GM23338 (cell line): ENCODE results near the gene CTTNBP2. TPM values are rescaled to one million over a fixed set of nuclear protein-coding genes. Genes with fewer than 3 reads are reported as not detected.

Source experiments
- ATAC-seq: fragments of 200-7000 bp; cut with Tn5 transposase; 3 replicates; pipeline ENCODE4 v1.9.1; 2020
- DNase-seq: peaks from one replicate; pipeline ENCODE4 v3.0.0-alpha.2; 2015; ENCODE audit warnings: low spot score
- H2AFZ ChIP-seq: fragments of 200-600 bp; sonication (generic); 2 replicates; pipeline ENCODE4 v1.8.0; 2016; ENCODE audit warnings: antibody characterized with exemption, mild to moderate bottlenecking, moderate library complexity
- H3F3A ChIP-seq: fragments of 200-600 bp; sonication (generic); replicated peaks from 2 replicates; pipeline ENCODE4 v1.8.0; 2017; ENCODE audit warnings: antibody characterized with exemption, mixed run types, low read depth
- H3K27ac ChIP-seq: fragments of 200-600 bp; sonication (generic); 2 replicates; pipeline ENCODE4 v1.6.1; 2016; ENCODE audit warnings: low read depth
- H3K27me3 ChIP-seq: fragments of 200-600 bp; sonication (generic); 2 replicates; pipeline ENCODE4 v1.8.0; 2016; ENCODE audit warnings: mild to moderate bottlenecking, mixed run types, moderate library complexity; ENCODE audit not compliant: insufficient read depth
- H3K36me3 ChIP-seq: fragments of 200-600 bp; sonication (generic); 2 replicates; pipeline ENCODE4 v1.8.0; 2016; ENCODE audit warnings: mild to moderate bottlenecking; ENCODE audit not compliant: insufficient read depth
- H3K4me1 ChIP-seq: fragments of 200-600 bp; sonication (generic); 2 replicates; pipeline ENCODE4 v1.8.0; 2016; ENCODE audit warnings: mild to moderate bottlenecking, moderate library complexity; ENCODE audit not compliant: insufficient read depth
- H3K4me2 ChIP-seq: fragments of 200-600 bp; sonication (generic); 2 replicates; pipeline ENCODE4 v1.7.1; 2017; ENCODE audit warnings: mixed run types
- H3K4me3 ChIP-seq: fragments of 200-600 bp; sonication (generic); 2 replicates; pipeline ENCODE4 v1.6.1; 2016; ENCODE audit warnings: mixed run types
- H3K79me2 ChIP-seq: fragments of 200-600 bp; sonication (generic); replicated peaks from 2 replicates; pipeline ENCODE4 v1.8.0; 2017; ENCODE audit warnings: mild to moderate bottlenecking; ENCODE audit not compliant: insufficient read depth
- H3K9me2 ChIP-seq: fragments of 200-600 bp; sonication (generic); 2 replicates; pipeline ENCODE4 v1.8.0; 2017; ENCODE audit not compliant: insufficient read depth
- H4K20me1 ChIP-seq: fragments of 200-600 bp; sonication (generic); replicated peaks from 2 replicates; pipeline ENCODE4 v1.8.0; 2017; ENCODE audit warnings: mild to moderate bottlenecking; ENCODE audit not compliant: insufficient read depth
- H3K27ac Mint-ChIP-seq: 2 replicates; pipeline ENCODE4 v1.8.0; 2020; ENCODE audit warnings: inconsistent platforms, mild to moderate bottlenecking, moderate library complexity, mixed read lengths
- H3K27me3 Mint-ChIP-seq: 3 replicates; pipeline ENCODE4 v1.8.0; 2022; ENCODE audit warnings: low read depth, mild to moderate bottlenecking, moderate library complexity, mixed read lengths, inconsistent platforms; ENCODE audit not compliant: insufficient read depth, poor library complexity
- H3K36me3 Mint-ChIP-seq: 3 replicates; pipeline ENCODE4 v1.8.0; 2021; ENCODE audit warnings: low read depth, mild to moderate bottlenecking, inconsistent platforms, moderate library complexity, mixed read lengths
- H3K4me1 Mint-ChIP-seq: 3 replicates; pipeline ENCODE4 v1.8.0; 2020; ENCODE audit warnings: mild to moderate bottlenecking, inconsistent platforms, mixed read lengths
- H3K4me3 Mint-ChIP-seq: 3 replicates; pipeline ENCODE4 v1.8.0; 2021; ENCODE audit warnings: moderate library complexity, mild to moderate bottlenecking, inconsistent platforms, mixed read lengths
- H3K9me3 Mint-ChIP-seq: 3 replicates; pipeline ENCODE4 v1.8.0; 2020; ENCODE audit warnings: moderate library complexity, mild to moderate bottlenecking, inconsistent platforms, mixed read lengths
- CREB1 ChIP-seq: fragments of 250-450 bp; sonication (Bioruptor Pico); IDR thresholded peaks from 2 replicates; pipeline ENCODE4 v1.5.0; 2020; ENCODE audit warnings: low read depth, mild to moderate bottlenecking, moderate library complexity
- EZH2 ChIP-seq: fragments of 200-600 bp; sonication (generic); IDR thresholded peaks from one replicate; pipeline ENCODE4 v1.8.0; 2017; ENCODE audit warnings: antibody characterized with exemption, mild to moderate bottlenecking, low read depth; ENCODE audit not compliant: unreplicated experiment
- EZH2phosphoT487 ChIP-seq: fragments of 200-600 bp; sonication (generic); IDR thresholded peaks from one replicate; pipeline ENCODE4 v1.8.1; 2018; ENCODE audit warnings: antibody characterized with exemption; ENCODE audit not compliant: unreplicated experiment
- JUNB ChIP-seq: IDR thresholded peaks from one replicate; pipeline ENCODE4 v1.6.1; 2016; ENCODE audit warnings: antibody characterized with exemption; ENCODE audit not compliant: unreplicated experiment
- POLR2AphosphoS5 ChIP-seq: IDR thresholded peaks from 2 replicates; pipeline ENCODE4 v1.6.1; 2016; ENCODE audit warnings: antibody characterized with exemption, low read depth
- STAT1 ChIP-seq: IDR thresholded peaks from one replicate; pipeline ENCODE4 v1.6.1; 2016; ENCODE audit warnings: antibody characterized with exemption; ENCODE audit not compliant: unreplicated experiment
- ZNF331 ChIP-seq: fragments of 250-450 bp; sonication (Bioruptor Pico); IDR thresholded peaks from 2 replicates; pipeline ENCODE4 v1.5.0; 2020; ENCODE audit warnings: low read depth, mild to moderate bottlenecking, moderate library complexity
- ZNF462 ChIP-seq: fragments of 250-450 bp; sonication (Bioruptor Pico); IDR thresholded peaks from 2 replicates; pipeline ENCODE4 v1.5.0; 2020; ENCODE audit warnings: mild to moderate bottlenecking, moderate library complexity
- polyA plus RNA-seq: library from polyadenylated mRNA; unstranded; fragments of >200 nt; fragmentation: Nextera tagmentation; extraction: Ambion mirVana; gene quantifications from 2 replicates; pipeline ENCODE4 v1.2.1, GENCODE V29; 2016
- total RNA-seq: library from RNA; depleted of rRNA; stranded (reverse); fragments of >200 nt; shearing (Covaris generic); gene quantifications from 2 replicates; pipeline ENCODE4 v1.2.3, GENCODE V29; 2014
- TF ChIP-seq, protein P1 (sequence below), 2 experiments: fragments of 200-600 bp in 1 of 2; sonication (generic) in 1 of 2; conservative IDR thresholded peaks; 2 replicates each; pipeline versions ENCODE4 v1.5.1 to v1.6.1; 2016 to 2017; ENCODE audit warnings: antibody characterized with exemption in 2 of 2, low read depth in 2 of 2, mild to moderate bottlenecking in 2 of 2, moderate library complexity in 1 of 2
- TF ChIP-seq, protein P2 (sequence below): IDR thresholded peaks from one replicate; pipeline ENCODE4 v1.6.1; 2018; ENCODE audit warnings: antibody characterized with exemption; ENCODE audit not compliant: unreplicated experiment

The CTTNBP2 gene
- total and polyA plus RNA-seq, 2 experiments from 2014 or later = 26.8 to 30.7 TPM

- Histone ChIP-seq H3K27ac (no peak overlapping the region), H2AFZ (no peak overlapping the region), H3F3A (no peaks in the 10 kb centered on the region), H3K4me1 (no peaks in the 10 kb centered on the region), H4K20me1 (peaks cover 3% of the 10 kb centered on the region; the same call in 1 of the 2 replicates), H3K9me2 (no peaks in the 10 kb centered on the region), H3K79me2 (no peaks in the 10 kb centered on the region), H3K4me3 (no peak overlapping the region), H3K36me3 (peaks cover 17% of the 10 kb centered on the region), H3K27me3 (no peaks in the 10 kb centered on the region), H3K4me2 (no peak overlapping the region)
- TF ChIP-seq EZH2phosphoT487 (no peak), ZNF331 (CRISPR knock-in tag) (no peak), EZH2 (no peak), JUNB (no peak)
- TF ChIP-seq, protein P1, sequence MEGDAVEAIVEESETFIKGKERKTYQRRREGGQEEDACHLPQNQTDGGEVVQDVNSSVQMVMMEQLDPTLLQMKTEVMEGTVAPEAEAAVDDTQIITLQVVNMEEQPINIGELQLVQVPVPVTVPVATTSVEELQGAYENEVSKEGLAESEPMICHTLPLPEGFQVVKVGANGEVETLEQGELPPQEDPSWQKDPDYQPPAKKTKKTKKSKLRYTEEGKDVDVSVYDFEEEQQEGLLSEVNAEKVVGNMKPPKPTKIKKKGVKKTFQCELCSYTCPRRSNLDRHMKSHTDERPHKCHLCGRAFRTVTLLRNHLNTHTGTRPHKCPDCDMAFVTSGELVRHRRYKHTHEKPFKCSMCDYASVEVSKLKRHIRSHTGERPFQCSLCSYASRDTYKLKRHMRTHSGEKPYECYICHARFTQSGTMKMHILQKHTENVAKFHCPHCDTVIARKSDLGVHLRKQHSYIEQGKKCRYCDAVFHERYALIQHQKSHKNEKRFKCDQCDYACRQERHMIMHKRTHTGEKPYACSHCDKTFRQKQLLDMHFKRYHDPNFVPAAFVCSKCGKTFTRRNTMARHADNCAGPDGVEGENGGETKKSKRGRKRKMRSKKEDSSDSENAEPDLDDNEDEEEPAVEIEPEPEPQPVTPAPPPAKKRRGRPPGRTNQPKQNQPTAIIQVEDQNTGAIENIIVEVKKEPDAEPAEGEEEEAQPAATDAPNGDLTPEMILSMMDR (conservative IDR thresholded peaks at IDR 0.05; ENCODE audit: low read depth in 2 of 2) = no peak
- ATAC-seq (no peak), DNase-seq (no peak)
- Mint-ChIP-seq H3K27ac (peak overlapping the region; percentile 72; the same call in 1 of the 2 replicates), H3K9me3 (no peaks in the 10 kb centered on the region), H3K4me3 (no peak overlapping the region), H3K4me1 (no peaks in the 10 kb centered on the region), H3K36me3 (peaks cover 51% of the 10 kb centered on the region), H3K27me3 (no peaks in the 10 kb centered on the region)
These were observed 116.6 kb downstream of the CTTNBP2 start for GRCh38 chr7:117756586-117757085.

- no peak overlapping the region for H3K4me2 ChIP-seq
- TF ChIP-seq STAT1 = no peak
- no peak for TF ChIP-seq CREB1 (CRISPR knock-in tag)
- no peak for TF ChIP-seq POLR2AphosphoS5
- TF ChIP-seq EZH2 = no peak
- TF ChIP-seq, protein P2, sequence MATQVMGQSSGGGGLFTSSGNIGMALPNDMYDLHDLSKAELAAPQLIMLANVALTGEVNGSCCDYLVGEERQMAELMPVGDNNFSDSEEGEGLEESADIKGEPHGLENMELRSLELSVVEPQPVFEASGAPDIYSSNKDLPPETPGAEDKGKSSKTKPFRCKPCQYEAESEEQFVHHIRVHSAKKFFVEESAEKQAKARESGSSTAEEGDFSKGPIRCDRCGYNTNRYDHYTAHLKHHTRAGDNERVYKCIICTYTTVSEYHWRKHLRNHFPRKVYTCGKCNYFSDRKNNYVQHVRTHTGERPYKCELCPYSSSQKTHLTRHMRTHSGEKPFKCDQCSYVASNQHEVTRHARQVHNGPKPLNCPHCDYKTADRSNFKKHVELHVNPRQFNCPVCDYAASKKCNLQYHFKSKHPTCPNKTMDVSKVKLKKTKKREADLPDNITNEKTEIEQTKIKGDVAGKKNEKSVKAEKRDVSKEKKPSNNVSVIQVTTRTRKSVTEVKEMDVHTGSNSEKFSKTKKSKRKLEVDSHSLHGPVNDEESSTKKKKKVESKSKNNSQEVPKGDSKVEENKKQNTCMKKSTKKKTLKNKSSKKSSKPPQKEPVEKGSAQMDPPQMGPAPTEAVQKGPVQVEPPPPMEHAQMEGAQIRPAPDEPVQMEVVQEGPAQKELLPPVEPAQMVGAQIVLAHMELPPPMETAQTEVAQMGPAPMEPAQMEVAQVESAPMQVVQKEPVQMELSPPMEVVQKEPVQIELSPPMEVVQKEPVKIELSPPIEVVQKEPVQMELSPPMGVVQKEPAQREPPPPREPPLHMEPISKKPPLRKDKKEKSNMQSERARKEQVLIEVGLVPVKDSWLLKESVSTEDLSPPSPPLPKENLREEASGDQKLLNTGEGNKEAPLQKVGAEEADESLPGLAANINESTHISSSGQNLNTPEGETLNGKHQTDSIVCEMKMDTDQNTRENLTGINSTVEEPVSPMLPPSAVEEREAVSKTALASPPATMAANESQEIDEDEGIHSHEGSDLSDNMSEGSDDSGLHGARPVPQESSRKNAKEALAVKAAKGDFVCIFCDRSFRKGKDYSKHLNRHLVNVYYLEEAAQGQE = no peak
- no peak for TF ChIP-seq ZNF462 (CRISPR knock-in tag)
- TF ChIP-seq JUNB = no peak
These were observed 118.1 kb downstream of the CTTNBP2 start for GRCh38 chr7:117755136-117755535.

More at GRCh38 chr7:117755136-117755535, 118.1 kb downstream of the CTTNBP2 start:
- H3K27ac Mint-ChIP-seq = no peak overlapping the region
- H3K36me3 Mint-ChIP-seq = peaks cover 42% of the 10 kb centered on the region
- no peak overlapping the region for H3K4me3 Mint-ChIP-seq
- H3K9me2 ChIP-seq = no peaks in the 10 kb centered on the region
- H3K79me2 ChIP-seq = no peaks in the 10 kb centered on the region
- H4K20me1 ChIP-seq = peaks cover 3% of the 10 kb centered on the region; the same call in 1 of the 2 replicates
- no peak overlapping the region for H3K27ac ChIP-seq
- H3K27me3 ChIP-seq = no peaks in the 10 kb centered on the region
- H3K4me1 Mint-ChIP-seq = no peaks in the 10 kb centered on the region
- no peaks in the 10 kb centered on the region for H3F3A ChIP-seq
- peaks cover 16% of the 10 kb centered on the region for H3K36me3 ChIP-seq
- DNase-seq (no peak), ATAC-seq (no peak)
- H2AFZ ChIP-seq = no peak overlapping the region
- H3K4me1 ChIP-seq = no peaks in the 10 kb centered on the region
- H3K9me3 Mint-ChIP-seq = no peaks in the 10 kb centered on the region
- no peak overlapping the region for H3K4me3 ChIP-seq
- no peaks in the 10 kb centered on the region for H3K27me3 Mint-ChIP-seq
